Measurements from ENCODE around the gene HPS3.

Gene HPS3

DNA sequence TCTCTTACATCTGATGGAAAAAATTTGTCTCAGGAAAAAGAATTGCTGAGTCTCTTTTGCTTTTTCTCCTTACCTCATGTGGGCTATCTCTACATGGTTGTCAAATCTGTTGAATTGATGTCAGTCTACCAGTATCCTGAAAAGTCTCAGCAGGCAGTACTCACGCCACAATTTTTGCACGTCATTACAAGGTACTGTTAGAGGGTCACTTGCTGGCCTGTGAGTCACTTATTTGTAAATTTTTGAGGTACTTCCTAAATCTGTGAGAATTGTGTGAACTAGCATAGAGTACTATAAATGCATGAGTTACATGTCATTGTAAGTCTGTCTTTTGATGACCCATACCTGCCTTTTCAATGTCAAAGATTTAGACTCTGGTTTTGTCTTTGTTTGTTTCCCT is 15.9 kb downstream of the HPS3 start:
- no peak overlapping the region for H3K4me3 ChIP-seq (ENCODE audit: low read depth, low read length)
- peak; percentile 10 for DNase-seq (ENCODE audit: low read depth)
- TF ChIP-seq, protein P1, sequence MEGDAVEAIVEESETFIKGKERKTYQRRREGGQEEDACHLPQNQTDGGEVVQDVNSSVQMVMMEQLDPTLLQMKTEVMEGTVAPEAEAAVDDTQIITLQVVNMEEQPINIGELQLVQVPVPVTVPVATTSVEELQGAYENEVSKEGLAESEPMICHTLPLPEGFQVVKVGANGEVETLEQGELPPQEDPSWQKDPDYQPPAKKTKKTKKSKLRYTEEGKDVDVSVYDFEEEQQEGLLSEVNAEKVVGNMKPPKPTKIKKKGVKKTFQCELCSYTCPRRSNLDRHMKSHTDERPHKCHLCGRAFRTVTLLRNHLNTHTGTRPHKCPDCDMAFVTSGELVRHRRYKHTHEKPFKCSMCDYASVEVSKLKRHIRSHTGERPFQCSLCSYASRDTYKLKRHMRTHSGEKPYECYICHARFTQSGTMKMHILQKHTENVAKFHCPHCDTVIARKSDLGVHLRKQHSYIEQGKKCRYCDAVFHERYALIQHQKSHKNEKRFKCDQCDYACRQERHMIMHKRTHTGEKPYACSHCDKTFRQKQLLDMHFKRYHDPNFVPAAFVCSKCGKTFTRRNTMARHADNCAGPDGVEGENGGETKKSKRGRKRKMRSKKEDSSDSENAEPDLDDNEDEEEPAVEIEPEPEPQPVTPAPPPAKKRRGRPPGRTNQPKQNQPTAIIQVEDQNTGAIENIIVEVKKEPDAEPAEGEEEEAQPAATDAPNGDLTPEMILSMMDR (IDR thresholded peaks at IDR 0.05; ENCODE audit: insufficient read depth, low read depth, low read length, missing control alignments), result no peak

DNA sequence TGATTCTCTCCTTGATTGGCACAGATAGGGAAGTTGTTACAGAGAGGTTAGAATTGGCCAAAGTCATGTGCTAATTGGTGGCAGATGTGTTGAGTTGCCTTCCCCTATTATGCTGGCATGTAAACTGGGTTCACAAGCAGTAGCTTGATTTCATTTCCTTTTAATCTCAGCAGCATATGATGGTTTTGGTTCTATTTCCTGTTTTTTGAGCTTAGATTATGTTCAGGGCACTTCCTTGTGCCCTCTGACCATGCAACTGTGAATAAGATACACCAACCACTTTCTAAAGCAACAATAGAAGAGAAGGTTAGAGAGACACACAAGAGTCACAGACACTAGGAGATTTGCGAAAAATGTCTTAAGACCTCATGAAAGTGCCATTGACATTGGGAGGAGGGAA is 16.5 kb downstream of the HPS3 start:
- TF ChIP-seq, protein P1 (IDR thresholded peaks at IDR 0.05; ENCODE audit: insufficient read depth, low read depth, low read length, missing control alignments), result no peak
- peak; percentile 43 for DNase-seq (ENCODE audit: low read depth)
- no peak overlapping the region for H3K4me3 ChIP-seq (ENCODE audit: low read depth, low read length)

DNA sequence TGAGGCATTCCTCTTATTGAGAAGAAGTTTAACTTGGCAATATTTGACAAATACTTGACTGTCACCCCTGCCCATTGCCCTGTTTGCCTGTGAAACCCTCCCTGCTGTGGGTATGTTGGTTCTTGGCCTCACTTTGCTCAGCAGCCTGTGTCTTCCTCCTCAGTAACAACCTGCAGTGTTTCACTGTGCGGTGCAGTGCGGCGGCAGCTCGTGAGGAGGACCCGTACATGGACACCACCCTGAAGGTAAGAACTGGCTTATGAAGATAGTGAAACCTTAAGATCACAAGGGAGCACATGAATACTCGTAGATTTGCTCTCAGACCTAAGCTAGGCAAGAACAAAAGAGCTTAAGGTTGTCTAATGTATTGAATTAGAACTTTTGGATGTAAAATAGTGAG is 21.0 kb downstream of the HPS3 start:
- TF ChIP-seq, protein P1 (IDR thresholded peaks at IDR 0.05; ENCODE audit: insufficient read depth, low read depth, low read length, missing control alignments), result no peak
- H3K4me3 ChIP-seq (ENCODE audit: low read depth, low read length), result no peak overlapping the region
- DNase-seq (ENCODE audit: low read depth), result no peak

DNA sequence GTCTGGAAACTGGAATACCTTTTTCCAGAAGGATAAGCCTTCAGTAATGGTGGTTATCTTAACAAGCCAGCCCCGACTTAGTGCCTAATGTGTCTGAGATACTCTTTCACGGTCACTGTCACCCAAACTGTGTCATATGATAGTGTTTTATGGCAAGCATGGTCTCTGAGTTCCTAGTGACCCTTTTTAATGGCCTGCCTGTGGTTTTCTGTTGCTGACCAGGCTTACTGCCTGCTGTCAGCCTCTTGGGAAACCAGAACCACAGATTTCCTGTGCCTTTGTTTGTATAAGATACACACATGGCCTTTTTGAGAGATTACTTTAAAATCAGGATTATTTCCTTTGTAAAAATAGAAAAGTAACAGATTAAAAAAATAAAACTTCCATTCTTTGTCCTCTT is 22.4 kb downstream of the HPS3 start:
- peak; percentile 22 for DNase-seq (ENCODE audit: low read depth)
- TF ChIP-seq, protein P1 (IDR thresholded peaks at IDR 0.05; ENCODE audit: insufficient read depth, low read depth, low read length, missing control alignments), result no peak
- no peak overlapping the region for H3K4me3 ChIP-seq (ENCODE audit: low read depth, low read length)

DNA sequence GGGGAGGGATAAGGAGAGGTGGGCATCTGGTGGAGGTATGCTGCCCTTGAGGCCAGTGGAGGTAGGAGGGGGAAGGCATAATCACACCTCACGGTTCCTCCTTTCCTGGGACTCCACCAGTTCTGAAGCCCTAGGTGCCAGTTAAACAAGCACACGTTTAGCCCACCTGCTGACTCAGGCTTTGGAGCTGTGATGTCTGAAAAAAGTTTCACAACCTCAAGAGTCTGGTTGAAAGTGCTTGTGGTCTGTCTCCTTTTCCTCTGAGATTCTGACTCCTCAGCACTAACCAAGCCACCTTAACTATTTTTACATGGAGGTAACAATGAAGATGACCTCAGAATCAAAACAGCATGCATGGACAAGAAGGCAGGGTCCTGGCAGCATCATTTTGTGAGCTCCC is 23.0 kb downstream of the HPS3 start:
- TF ChIP-seq, protein P1 (IDR thresholded peaks at IDR 0.05; ENCODE audit: insufficient read depth, low read depth, low read length, missing control alignments), result no peak
- H3K4me3 ChIP-seq (ENCODE audit: low read depth, low read length), result no peak overlapping the region
- DNase-seq (ENCODE audit: low read depth), result peak; percentile 74

DNA sequence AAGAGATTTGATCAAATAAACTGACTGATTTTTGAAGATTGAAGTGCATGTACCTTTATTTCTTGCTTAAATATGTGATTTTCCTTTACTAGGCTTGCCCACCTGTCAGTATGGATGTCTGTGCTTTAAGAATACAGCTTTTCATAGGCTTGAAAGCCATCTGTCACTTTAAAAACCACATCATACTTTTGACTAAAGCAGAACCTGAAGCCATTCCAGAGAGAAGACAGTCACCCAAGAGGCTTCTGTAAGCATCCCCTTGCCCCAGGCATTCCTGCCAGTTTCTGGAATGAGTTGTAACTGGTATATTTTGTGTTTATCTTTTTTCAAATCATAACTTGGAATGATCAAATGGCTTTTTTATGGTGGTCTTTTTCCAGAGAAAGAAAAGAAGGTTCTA is 24.0 kb downstream of the HPS3 start:
- TF ChIP-seq, protein P1 (IDR thresholded peaks at IDR 0.05; ENCODE audit: insufficient read depth, low read depth, low read length, missing control alignments), result no peak
- no peak for DNase-seq (ENCODE audit: low read depth)
- no peak overlapping the region for H3K4me3 ChIP-seq (ENCODE audit: low read depth, low read length)

DNA sequence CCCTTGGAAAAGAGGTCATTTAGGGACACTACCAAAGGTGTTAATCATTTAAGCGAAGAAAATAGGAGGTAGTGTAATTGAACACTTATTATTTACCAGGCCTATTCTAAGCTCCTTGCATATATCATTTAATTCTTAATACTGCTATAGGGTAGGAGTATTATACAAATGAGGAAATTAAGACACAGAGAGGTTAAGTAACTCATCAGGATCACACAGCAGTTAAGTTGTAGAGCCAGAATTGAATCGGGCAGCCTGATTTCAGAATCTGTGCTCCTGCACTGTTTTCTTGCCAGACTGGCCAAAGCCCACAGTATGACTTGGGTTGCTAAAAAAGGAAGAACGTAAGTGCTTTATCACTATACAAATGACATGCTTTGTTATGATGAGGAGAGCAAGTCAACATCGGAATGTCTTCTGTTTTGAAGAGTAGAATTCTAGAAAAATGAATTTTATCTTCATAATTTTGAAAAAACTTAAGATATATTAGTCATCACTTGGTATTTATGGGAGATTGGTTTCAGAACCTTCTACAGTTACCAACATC is 31.4 kb downstream of the HPS3 start:
- DNase-seq (ENCODE audit: low read depth), result no peak
- H3K4me3 ChIP-seq (ENCODE audit: low read depth, low read length), result no peak overlapping the region
- TF ChIP-seq, protein P1 (IDR thresholded peaks at IDR 0.05; ENCODE audit: insufficient read depth, low read depth, low read length, missing control alignments), result no peak
